HFF-Myc (cell line): Measurements from ENCODE around the gene TKTL1.

ENCODE experiments used
- DNase-seq: peaks from one replicate; pipeline ENCODE4 v3.0.0-alpha.2; 2011; ENCODE audit warnings: low read depth; ENCODE audit errors: extremely low read depth
- H3K4me3 ChIP-seq: replicated peaks from 2 replicates; pipeline ENCODE4 v1.5.1; 2011; ENCODE audit warnings: low read depth, mild to moderate bottlenecking, control low read depth, low read length
- CTCF ChIP-seq: IDR thresholded peaks from 2 replicates; pipeline ENCODE4 v1.5.1; 2012; ENCODE audit warnings: mild to moderate bottlenecking, low read depth, low read length, control low read depth; ENCODE audit errors: missing control alignments

Gene TKTL1

GRCh38 chrX:154354516-154354915, 58.9 kb downstream of the TKTL1 start:
- no peak for DNase-seq
- TF ChIP-seq CTCF, result no peak
- no peak overlapping the region for H3K4me3 ChIP-seq

GRCh38 chrX:154355094-154355775, 59.6 kb downstream of the TKTL1 start:
- H3K4me3 ChIP-seq, result no peak overlapping the region
- no peak for TF ChIP-seq CTCF
- DNase-seq, result no peak

- no peak overlapping the region for H3K4me3 ChIP-seq
- DNase-seq, result no peak
- no peak for TF ChIP-seq CTCF
Observed at GRCh38 chrX:154355776-154356140, 60.2 kb downstream of the TKTL1 start.

GRCh38 chrX:154356596-154356995, 61.0 kb downstream of the TKTL1 start:
- H3K4me3 ChIP-seq, result no peak overlapping the region
- DNase-seq, result no peak
- TF ChIP-seq CTCF, result no peak

GRCh38 chrX:154357205-154357604, 61.6 kb downstream of the TKTL1 start:
- DNase-seq, result no peak
- H3K4me3 ChIP-seq, result no peak overlapping the region
- TF ChIP-seq CTCF, result no peak

- H3K4me3 ChIP-seq, result no peak overlapping the region
- DNase-seq, result no peak
- TF ChIP-seq CTCF, result no peak
Observed at GRCh38 chrX:154358011-154358410, 62.4 kb downstream of the TKTL1 start.

- no peak for TF ChIP-seq CTCF
- no peak for DNase-seq
- H3K4me3 ChIP-seq, result no peak overlapping the region
Observed at GRCh38 chrX:154358829-154359228, 63.2 kb downstream of the TKTL1 start.
